A673 (cell line): ENCODE measurements around the gene RHOC. TPM values are rescaled to one million over a fixed set of nuclear protein-coding genes. Genes with fewer than 3 reads are reported as not detected.

Source experiments
- BruUV-seq: library from RNA; stranded (reverse); fragments of 400-500 nt; replicated peaks from 2 replicates; lab custom pipeline; 2021; lab: Mats Ljungman, UMichigan
- CTCF ChIA-PET: fragments of 300-600 bp; sonication (Branson Sonifier 250); formaldehyde crosslinking; loops from one replicate; lab custom pipeline; 2022; ENCODE audit warnings: antibody characterized with exemption; lab: Charles Lee
- POLR2A ChIA-PET: fragments of 300-600 bp; sonication (Branson Sonifier 250); formaldehyde crosslinking; loops from one replicate; lab custom pipeline; 2022; ENCODE audit warnings: antibody characterized with exemption; ENCODE audit not compliant: low non-redundant PET; lab: Charles Lee
- DNase-seq: peaks from one replicate; pipeline ENCODE4 v3.0.0-alpha.2; 2015; ENCODE audit warnings: low spot score
- H3K27ac ChIP-seq: fragments of 200-600 bp; sonication (generic); 2 replicates; pipeline ENCODE4 v1.5.1; 2016; ENCODE audit warnings: mixed run types, low read depth, mild to moderate bottlenecking, mixed read lengths, antibody characterized with exemption, low read length; ENCODE audit not compliant: poor library complexity, severe bottlenecking
- H3K27me3 ChIP-seq: fragments of 200-600 bp; sonication (generic); replicated peaks from 2 replicates; pipeline ENCODE4 v1.6.1; 2017; ENCODE audit warnings: mixed run types, low read depth, mild to moderate bottlenecking, mixed read lengths, antibody characterized with exemption, low read length; ENCODE audit not compliant: insufficient read depth, poor library complexity
- H3K36me3 ChIP-seq: fragments of 200-600 bp; sonication (generic); 2 replicates; pipeline ENCODE4 v1.6.1; 2016; ENCODE audit warnings: mixed run types, mild to moderate bottlenecking, mixed read lengths, antibody characterized with exemption, low read length; ENCODE audit not compliant: insufficient read depth, poor library complexity, severe bottlenecking
- H3K4me1 ChIP-seq: fragments of 200-600 bp; sonication (generic); 2 replicates; pipeline ENCODE4 v1.6.1; 2017; ENCODE audit warnings: mixed run types, mild to moderate bottlenecking, mixed read lengths, antibody characterized with exemption, low read length; ENCODE audit not compliant: insufficient read depth, poor library complexity, severe bottlenecking
- H3K4me3 ChIP-seq: fragments of 200-600 bp; sonication (generic); 2 replicates; pipeline ENCODE4 v1.5.1; 2016; ENCODE audit warnings: low read depth, mixed run types, mild to moderate bottlenecking, mixed read lengths, low read length; ENCODE audit not compliant: poor library complexity, severe bottlenecking
- H3K9me3 ChIP-seq: fragments of 200-600 bp; sonication (generic); 2 replicates; pipeline ENCODE4 v1.6.1; 2016; ENCODE audit warnings: mixed run types, low read depth, mild to moderate bottlenecking, mixed read lengths, antibody characterized with exemption, low read length; ENCODE audit not compliant: poor library complexity, severe bottlenecking
- CTCF ChIP-seq: fragments of 300-800, 200-600 bp; sonication (generic); conservative IDR thresholded peaks from 2 replicates; pipeline ENCODE4 v1.5.1; 2017; ENCODE audit warnings: low read depth, mild to moderate bottlenecking, antibody characterized with exemption, low read length, moderate library complexity, mixed read lengths
- EZH2 ChIP-seq: fragments of 200-600 bp; sonication (generic); IDR thresholded peaks from 2 replicates; pipeline ENCODE4 v1.6.1; 2017; ENCODE audit warnings: borderline replicate concordance, low read depth, mild to moderate bottlenecking, mixed read lengths, antibody characterized with exemption, low read length; ENCODE audit not compliant: poor library complexity, severe bottlenecking
- intact Hi-C: fragments of 100-400 bp; cut with micrococcal nuclease; formaldehyde crosslinking; loops from one replicate; pipeline ENCODE4 v1.10.0; 2022; ENCODE audit not compliant: unreplicated experiment
- total RNA-seq: library from RNA; stranded (reverse); gene quantifications from 2 replicates; pipeline ENCODE4 v1.2.3, GENCODE V29; 2021

Gene RHOC
- total RNA-seq, 1 experiment from 2014 or later = 54.3 TPM

- H3K4me3 ChIP-seq = no peak overlapping the region
- no peak for TF ChIP-seq CTCF
- no peak for TF ChIP-seq EZH2
- CTCF ChIA-PET = interaction anchor here (0.7 to 1.2 kb wide), 2 partner anchors 90 to 314 kb away, joined by 3 to 6 read pairs; partner anchors contain the start of gene ST7L
- H3K27ac ChIP-seq = no peak overlapping the region
- H3K27me3 ChIP-seq = no peaks in the 10 kb centered on the region
- no peaks in the 10 kb centered on the region for H3K9me3 ChIP-seq
- no peaks in the 10 kb centered on the region for H3K36me3 ChIP-seq
- no peak for DNase-seq
- peaks cover 22% of the 10 kb centered on the region for H3K4me1 ChIP-seq
- intact Hi-C loops = loop anchor here (5.0 kb wide), 1 partner anchor 206 kb away; no protein-coding TSS in a partner anchor
- no TSS peak for BruUV-seq
- POLR2A ChIA-PET = no interaction called here
These were observed 1.1 kb upstream of the RHOC start for GRCh38 chr1:112708002-112708448.

- ChIA-PET POLR2A (no interaction called here), CTCF (interaction anchor here (0.7 to 1.2 kb wide), 2 partner anchors 89 to 313 kb away, joined by 3 to 6 read pairs; partner anchors contain the start of gene ST7L)
- peak; percentile 87 for DNase-seq
- H3K36me3 ChIP-seq = no peaks in the 10 kb centered on the region
- TF ChIP-seq CTCF = peak; percentile 86
- TF ChIP-seq EZH2 = no peak
- H3K4me1 ChIP-seq = peaks cover 22% of the 10 kb centered on the region
- peak overlapping the region; percentile 64 for H3K4me3 ChIP-seq
- no TSS peak for BruUV-seq
- no peaks in the 10 kb centered on the region for H3K9me3 ChIP-seq
- H3K27me3 ChIP-seq = no peaks in the 10 kb centered on the region
- intact Hi-C loops = loop anchor here (1.0 to 5.0 kb wide), 3 partner anchors 93 to 317 kb away; no protein-coding TSS in a partner anchor
- no peak overlapping the region for H3K27ac ChIP-seq
These were observed 484 bp upstream of the RHOC start for GRCh38 chr1:112707221-112708001.

- DNase-seq = peak; percentile 96
- no peaks in the 10 kb centered on the region for H3K9me3 ChIP-seq
- no peak for TF ChIP-seq EZH2
- TF ChIP-seq CTCF = no peak
- peak overlapping the region; percentile 64 for H3K4me3 ChIP-seq
- peaks cover 4% of the 10 kb centered on the region for H3K36me3 ChIP-seq
- intact Hi-C loops = loop anchor here (5.0 kb wide), 1 partner anchor 203 kb away; no protein-coding TSS in a partner anchor
- CTCF ChIA-PET = interaction anchor here (0.5 to 1.0 kb wide), 3 partner anchors 10 to 197 kb away, joined by 3 to 7 read pairs (median 4); partner anchors contain the start of gene PPM1J
- BruUV-seq = TSS peak; percentile 23
- H3K27me3 ChIP-seq = no peaks in the 10 kb centered on the region
- peaks cover 39% of the 10 kb centered on the region for H3K4me1 ChIP-seq
- H3K27ac ChIP-seq = peak overlapping the region; percentile 75
- POLR2A ChIA-PET = interaction anchor here (0.6 kb wide), 2 partner anchors 16 to 33 kb away, joined by 3 to 4 read pairs; no protein-coding TSS in a partner anchor
These were observed 1.8 kb downstream of the RHOC start for GRCh38 chr1:112704934-112705627.
